Prostate gland (tissue), 2 donors: ENCODE results near the gene ZNF628.

Experiments used
- POLR2AphosphoS5 ChIP-seq: sonication (generic); formaldehyde crosslinking; IDR thresholded peaks from one replicate; pipeline ENCODE4 v1.6.1; 2017; ENCODE audit warnings: antibody characterized with exemption
- TF ChIP-seq, protein P1 (sequence below), 4 experiments: fragments of 200-600 bp in 2 of 4; fragments of 450-650 bp in 2 of 4; sonication (generic) in 2 of 4; IDR thresholded peaks; 1 replicate in 3 of 4; 2 replicates in 1 of 4; pipeline ENCODE4 v1.5.1; 2016 to 2019; ENCODE audit warnings: antibody characterized with exemption in 4 of 4, mild to moderate bottlenecking in 2 of 4, moderate library complexity in 2 of 4

GRCh38 chr19:55444646-55445045 lies 31.8 kb upstream of the ZNF628 start:
- TF ChIP-seq, protein P1, sequence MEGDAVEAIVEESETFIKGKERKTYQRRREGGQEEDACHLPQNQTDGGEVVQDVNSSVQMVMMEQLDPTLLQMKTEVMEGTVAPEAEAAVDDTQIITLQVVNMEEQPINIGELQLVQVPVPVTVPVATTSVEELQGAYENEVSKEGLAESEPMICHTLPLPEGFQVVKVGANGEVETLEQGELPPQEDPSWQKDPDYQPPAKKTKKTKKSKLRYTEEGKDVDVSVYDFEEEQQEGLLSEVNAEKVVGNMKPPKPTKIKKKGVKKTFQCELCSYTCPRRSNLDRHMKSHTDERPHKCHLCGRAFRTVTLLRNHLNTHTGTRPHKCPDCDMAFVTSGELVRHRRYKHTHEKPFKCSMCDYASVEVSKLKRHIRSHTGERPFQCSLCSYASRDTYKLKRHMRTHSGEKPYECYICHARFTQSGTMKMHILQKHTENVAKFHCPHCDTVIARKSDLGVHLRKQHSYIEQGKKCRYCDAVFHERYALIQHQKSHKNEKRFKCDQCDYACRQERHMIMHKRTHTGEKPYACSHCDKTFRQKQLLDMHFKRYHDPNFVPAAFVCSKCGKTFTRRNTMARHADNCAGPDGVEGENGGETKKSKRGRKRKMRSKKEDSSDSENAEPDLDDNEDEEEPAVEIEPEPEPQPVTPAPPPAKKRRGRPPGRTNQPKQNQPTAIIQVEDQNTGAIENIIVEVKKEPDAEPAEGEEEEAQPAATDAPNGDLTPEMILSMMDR (IDR thresholded peaks at IDR 0.05) = no peak
- no peak for TF ChIP-seq POLR2AphosphoS5
